DND-41 (cell line): ENCODE results near the gene PCMTD2.

ENCODE experiments used
- ATAC-seq: fragments of 200-7000 bp; cut with Tn5 transposase; 3 replicates; pipeline ENCODE4 v1.9.1; 2021; ENCODE audit warnings: low read depth; ENCODE audit not compliant: insufficient read depth
- DNase-seq: peaks from one replicate; pipeline ENCODE4 v3.0.0-alpha.2; 2020
- H2AFZ ChIP-seq: 2 replicates; pipeline ENCODE4 v1.6.0; 2012; ENCODE audit warnings: low read depth, low read length
- H3K27ac ChIP-seq: 2 replicates; pipeline ENCODE4 v1.5.1; 2012; ENCODE audit warnings: low read length, inconsistent platforms
- H3K27me3 ChIP-seq: fragments of 200-600 bp; sonication (generic); 2 replicates; pipeline ENCODE4 v1.6.0; 2012; ENCODE audit warnings: low read length, mild to moderate bottlenecking, inconsistent platforms; ENCODE audit not compliant: insufficient read depth, poor library complexity
- H3K36me3 ChIP-seq: 2 replicates; pipeline ENCODE4 v1.5.1; 2012; ENCODE audit warnings: low read length, inconsistent platforms; ENCODE audit not compliant: insufficient read depth
- H3K4me1 ChIP-seq: 2 replicates; pipeline ENCODE4 v1.5.1; 2012; ENCODE audit warnings: mild to moderate bottlenecking, low read length; ENCODE audit not compliant: insufficient read depth
- H3K4me2 ChIP-seq: 2 replicates; pipeline ENCODE4 v1.6.0; 2012; ENCODE audit warnings: mild to moderate bottlenecking, moderate library complexity, low read length, inconsistent platforms; ENCODE audit not compliant: insufficient read depth
- H3K4me3 ChIP-seq, 2 experiments: fragments of 200-600 bp in 1 of 2; shearing (Covaris generic) in 1 of 2; 2 replicates each; pipeline ENCODE4 v1.5.1; 2012 to 2016; ENCODE audit warnings: inconsistent platforms in 2 of 2, low read length in 2 of 2, mild to moderate bottlenecking in 2 of 2, low read depth in 1 of 2, moderate library complexity in 1 of 2
- H3K79me2 ChIP-seq: 2 replicates; pipeline ENCODE4 v1.6.0; 2012; ENCODE audit warnings: low read length, inconsistent platforms; ENCODE audit not compliant: insufficient read depth
- H3K9ac ChIP-seq: 2 replicates; pipeline ENCODE4 v1.6.0; 2012; ENCODE audit warnings: low read depth, mild to moderate bottlenecking, inconsistent platforms, low read length, moderate library complexity
- H3K9me3 ChIP-seq: 2 replicates; pipeline ENCODE4 v1.5.1; 2012; ENCODE audit warnings: low read length, moderate library complexity, mild to moderate bottlenecking, inconsistent platforms; ENCODE audit not compliant: insufficient read depth, severe bottlenecking
- H4K20me1 ChIP-seq: 2 replicates; pipeline ENCODE4 v1.6.0; 2012; ENCODE audit warnings: low read length; ENCODE audit not compliant: insufficient read depth
- CTCF ChIP-seq: IDR thresholded peaks from 2 replicates; pipeline ENCODE4 v1.5.1; 2012; ENCODE audit warnings: borderline replicate concordance, low read length, moderate library complexity, mild to moderate bottlenecking; ENCODE audit not compliant: poor library complexity, severe bottlenecking; ENCODE audit errors: extremely low read depth
- EZH2 ChIP-seq: IDR thresholded peaks from 3 replicates; pipeline ENCODE4 v1.6.1; 2012; ENCODE audit warnings: borderline replicate concordance, low read depth, mild to moderate bottlenecking, moderate library complexity, low read length, inconsistent platforms; ENCODE audit not compliant: severe bottlenecking

PCMTD2 gene

GRCh38 chr20:64279826-64280459 is 24.4 kb downstream of the PCMTD2 start:
- Histone ChIP-seq H3K36me3 (0 out of 2 replicates have a peak, but pooled peaks cover 4% of the 10 kb centered on the region), H3K79me2 (no peaks in the 10 kb centered on the region), H3K9ac (no peak overlapping the region)

GRCh38 chr20:64280460-64280843 is 24.9 kb downstream of the PCMTD2 start:
- Histone ChIP-seq H3K79me2 (no peaks in the 10 kb centered on the region), H3K27ac (no peak overlapping the region), H3K9ac (no peak overlapping the region), H3K4me1 (no peaks in the 10 kb centered on the region), H3K4me2 (no peak overlapping the region), H3K27me3 (no peaks in the 10 kb centered on the region), H3K9me3 (no peaks in the 10 kb centered on the region), H2AFZ (no peak overlapping the region), H4K20me1 (peaks cover 12% of the 10 kb centered on the region; the same call in 1 of the 2 replicates), H3K36me3 (0 out of 2 replicates have a peak, but pooled peaks cover 4% of the 10 kb centered on the region), H3K4me3 (no peak overlapping the region)
- DNase-seq: no peak
- TF ChIP-seq EZH2: no peak
- TF ChIP-seq CTCF: no peak
- no peak for ATAC-seq

More at GRCh38 chr20:64279826-64280459, 24.4 kb downstream of the PCMTD2 start:
- Histone ChIP-seq H3K27ac (no peak overlapping the region), H3K4me3 (no peak overlapping the region), H3K4me1 (no peaks in the 10 kb centered on the region), H3K4me2 (no peak overlapping the region), H3K27me3 (no peaks in the 10 kb centered on the region), H2AFZ (no peak overlapping the region), H3K9me3 (no peaks in the 10 kb centered on the region), H4K20me1 (peaks cover 12% of the 10 kb centered on the region; the same call in 1 of the 2 replicates)
- no peak for ATAC-seq
- DNase-seq: no peak
- TF ChIP-seq EZH2 (no peak), CTCF (no peak)

GRCh38 chr20:64283646-64284045 is 28.1 kb downstream of the PCMTD2 start:
- H3K27me3 ChIP-seq: no peaks in the 10 kb centered on the region
- H3K9ac ChIP-seq: no peak overlapping the region
- no peaks in the 10 kb centered on the region for H3K79me2 ChIP-seq
- ATAC-seq (no peak), DNase-seq (no peak)
- H3K4me3 ChIP-seq: no peak overlapping the region
- peaks cover 5% of the 10 kb centered on the region; the same call in 1 of the 2 replicates for H4K20me1 ChIP-seq
- H3K27ac ChIP-seq: no peak overlapping the region
- TF ChIP-seq EZH2 (no peak), CTCF (no peak)
- H2AFZ ChIP-seq: no peak overlapping the region
- H3K9me3 ChIP-seq: peaks cover 5% of the 10 kb centered on the region
- H3K4me1 ChIP-seq: no peaks in the 10 kb centered on the region
- no peak overlapping the region for H3K4me2 ChIP-seq
- H3K36me3 ChIP-seq: no peaks in the 10 kb centered on the region
